H9 (cell line): ENCODE data around the gene CREB3L4. TPM values are rescaled to one million over a fixed set of nuclear protein-coding genes. Genes with fewer than 3 reads are reported as not detected.
"Not testable (repeated sequence)": the region's sequence is repeated elsewhere in the genome, so short reads cannot be mapped to it uniquely, and the experiment has no call there.

ENCODE experiments used
- DNase-seq: peaks from one replicate; pipeline ENCODE4 v3.0.0-alpha.2; 2017
- H2AFZ ChIP-seq: one replicate; pipeline ENCODE4 v1.6.1; 2013; ENCODE audit warnings: mild to moderate bottlenecking, low read length, control low read depth, moderate library complexity
- H2AK5ac ChIP-seq: 2 replicates; pipeline ENCODE4 v1.6.1; 2013; ENCODE audit warnings: low read length, control low read depth, mixed read lengths; ENCODE audit not compliant: insufficient read length
- H2BK120ac ChIP-seq: one replicate; pipeline ENCODE4 v1.6.1; 2013; ENCODE audit warnings: low read depth, mild to moderate bottlenecking, low read length, control low read depth, inconsistent platforms; ENCODE audit not compliant: poor library complexity, severe bottlenecking
- H2BK12ac ChIP-seq: 2 replicates; pipeline ENCODE4 v1.6.1; 2013; ENCODE audit warnings: low read length, control low read depth, mixed read lengths, low read depth; ENCODE audit not compliant: insufficient read length
- H2BK15ac ChIP-seq: 2 replicates; pipeline ENCODE4 v1.6.1; 2013; ENCODE audit warnings: low read depth, low read length, control low read depth
- H2BK20ac ChIP-seq: one replicate; pipeline ENCODE4 v1.6.1; 2013; ENCODE audit warnings: low read depth, mild to moderate bottlenecking, low read length, control low read depth, inconsistent platforms; ENCODE audit not compliant: poor library complexity, severe bottlenecking
- H2BK5ac ChIP-seq: 2 replicates; pipeline ENCODE4 v1.6.1; 2013; ENCODE audit warnings: low read length, control low read depth, mixed read lengths; ENCODE audit not compliant: insufficient read length
- H3K14ac ChIP-seq: 2 replicates; pipeline ENCODE4 v1.6.1; 2013; ENCODE audit warnings: low read length, control low read depth; ENCODE audit not compliant: insufficient read depth
- H3K18ac ChIP-seq: 2 replicates; pipeline ENCODE4 v1.6.1; 2013; ENCODE audit warnings: low read depth, mild to moderate bottlenecking, mixed read lengths, low read length, control low read depth; ENCODE audit not compliant: insufficient read length
- H3K23ac ChIP-seq: 2 replicates; pipeline ENCODE4 v1.6.1; 2013; ENCODE audit warnings: low read length, control low read depth, mixed read lengths, low read depth; ENCODE audit not compliant: insufficient read length
- H3K23me2 ChIP-seq: 2 replicates; pipeline ENCODE4 v1.6.1; 2013; ENCODE audit warnings: low read depth, mild to moderate bottlenecking, mixed read lengths, low read length, control low read depth; ENCODE audit not compliant: insufficient read length, poor library complexity, severe bottlenecking
- H3K27ac ChIP-seq: 2 replicates; pipeline ENCODE4 v1.5.1; 2013; ENCODE audit warnings: low read length, control low read depth, mixed read lengths, low read depth; ENCODE audit not compliant: insufficient read length
- H3K27me3 ChIP-seq: 2 replicates; pipeline ENCODE4 v1.6.1; 2013; ENCODE audit warnings: low read length, control low read depth, inconsistent platforms; ENCODE audit not compliant: insufficient read depth
- H3K4ac ChIP-seq: 2 replicates; pipeline ENCODE4 v1.6.1; 2013; ENCODE audit warnings: low read depth, mild to moderate bottlenecking, control low read depth, inconsistent platforms, low read length, moderate library complexity
- H3K4me1 ChIP-seq: 2 replicates; pipeline ENCODE4 v1.6.1; 2013; ENCODE audit warnings: low read length, control low read depth, inconsistent platforms; ENCODE audit not compliant: insufficient read depth
- H3K4me2 ChIP-seq: 2 replicates; pipeline ENCODE4 v1.6.1; 2013; ENCODE audit warnings: low read length, control low read depth, mixed read lengths; ENCODE audit not compliant: insufficient read length, insufficient read depth
- H3K56ac ChIP-seq: 2 replicates; pipeline ENCODE4 v1.6.1; 2013; ENCODE audit warnings: low read depth, mild to moderate bottlenecking, mixed read lengths, low read length, control low read depth; ENCODE audit not compliant: insufficient read length
- H3K79me1 ChIP-seq: 2 replicates; pipeline ENCODE4 v1.6.1; 2013; ENCODE audit warnings: low read depth, mild to moderate bottlenecking, moderate library complexity, low read length, control low read depth, inconsistent platforms; ENCODE audit not compliant: insufficient read depth, poor library complexity, severe bottlenecking
- H3K79me2 ChIP-seq: 2 replicates; pipeline ENCODE4 v1.6.1; 2013; ENCODE audit warnings: low read length, control low read depth, inconsistent platforms; ENCODE audit not compliant: insufficient read depth
- H3K9ac ChIP-seq: 2 replicates; pipeline ENCODE4 v1.6.1; 2013; ENCODE audit warnings: low read length, control low read depth, mixed read lengths; ENCODE audit not compliant: insufficient read length; ENCODE audit errors: extremely low read depth
- H3K9me3 ChIP-seq: one replicate; pipeline ENCODE4 v1.6.1; 2013; ENCODE audit warnings: low read depth, low read length, inconsistent platforms; ENCODE audit not compliant: control insufficient read depth
- H3T11ph ChIP-seq: one replicate; pipeline ENCODE4 v1.6.1; 2013; ENCODE audit warnings: mild to moderate bottlenecking, low read length, control low read depth, inconsistent platforms
- H4K20me1 ChIP-seq: one replicate; pipeline ENCODE4 v1.6.1; 2013; ENCODE audit not compliant: control insufficient read depth, insufficient read length, insufficient read depth
- H4K5ac ChIP-seq: 2 replicates; pipeline ENCODE4 v1.6.1; 2013; ENCODE audit warnings: low read depth, mild to moderate bottlenecking, mixed read lengths, low read length, control low read depth; ENCODE audit not compliant: insufficient read length
- H4K8ac ChIP-seq: replicated peaks from 2 replicates; pipeline ENCODE4 v1.6.1; 2013; ENCODE audit warnings: low read length, control low read depth, mixed read lengths, low read depth; ENCODE audit not compliant: insufficient read length
- H4K91ac ChIP-seq: 2 replicates; pipeline ENCODE4 v1.6.1; 2013; ENCODE audit warnings: low read depth, mild to moderate bottlenecking, moderate library complexity, mixed read lengths, low read length, control low read depth; ENCODE audit not compliant: insufficient read length
- H3K27ac Mint-ChIP-seq, 3 experiments: 2 replicates in 2 of 3; 3 replicates in 1 of 3; pipeline ENCODE4 v1.8.0; 2020 to 2021; ENCODE audit warnings: mixed read lengths in 3 of 3, mild to moderate bottlenecking in 1 of 3, moderate library complexity in 1 of 3
- H3K27me3 Mint-ChIP-seq: 2 replicates; pipeline ENCODE4 v1.8.0; 2021; ENCODE audit warnings: low read depth, mild to moderate bottlenecking, moderate library complexity, mixed read lengths
- H3K36me3 Mint-ChIP-seq, 3 experiments: 2 replicates in 2 of 3; 3 replicates in 1 of 3; pipeline ENCODE4 v1.8.0; 2020 to 2021; ENCODE audit warnings: low read depth in 3 of 3, mixed read lengths in 3 of 3; ENCODE audit not compliant: insufficient read depth in 1 of 3
- H3K4me1 Mint-ChIP-seq, 2 experiments: 2 replicates each; pipeline ENCODE4 v1.8.0; 2020; ENCODE audit warnings: mixed read lengths in 2 of 2
- H3K4me3 Mint-ChIP-seq, 2 experiments: 2 replicates in 1 of 2; 3 replicates in 1 of 2; pipeline ENCODE4 v1.8.0; 2020 to 2021; ENCODE audit warnings: mild to moderate bottlenecking in 2 of 2, mixed read lengths in 2 of 2, moderate library complexity in 1 of 2
- H3K9me3 Mint-ChIP-seq, 2 experiments: 2 replicates in 1 of 2; 3 replicates in 1 of 2; pipeline ENCODE4 v1.8.0; 2020; ENCODE audit warnings: mild to moderate bottlenecking in 2 of 2, mixed read lengths in 2 of 2, moderate library complexity in 1 of 2
- CTCF ChIP-seq: fragments of 200-600 bp; sonication (generic); conservative IDR thresholded peaks from 3 replicates; pipeline ENCODE4 v1.8.0; 2021; ENCODE audit warnings: antibody characterized with exemption, mild to moderate bottlenecking
- WGBS: extraction: QIAGEN DNeasy Blood & Tissue Kit; methylation state at CpG from one replicate; pipeline ENCODE4 v1.1.7; 2013; ENCODE audit warnings: missing lambda C conversion rate, low lambda C conversion rate, mixed read lengths; ENCODE audit not compliant: insufficient read length; ENCODE audit errors: extremely low coverage; 5-methylcytosine and 5-hydroxymethylcytosine counted together
- total RNA-seq: library from RNA; stranded (reverse); gene quantifications from 2 replicates; pipeline ENCODE4 v1.2.1, GENCODE V29; 2021

Gene CREB3L4
- total RNA-seq, 1 experiment from 2014 or later = 27.6 TPM

- Histone ChIP-seq H4K20me1 (no peaks in the 10 kb centered on the region), H3K79me1 (no peaks in the 10 kb centered on the region), H3K23me2 (no peaks in the 10 kb centered on the region), H4K91ac (no peak overlapping the region), H2BK20ac (no peak overlapping the region), H3K14ac (no peak overlapping the region), H3K4me2 (no peak overlapping the region), H3K23ac (no peak overlapping the region), H3K27ac (no peak overlapping the region), H3K18ac (no peak overlapping the region), H4K8ac (no peak overlapping the region), H2BK15ac (no peak overlapping the region), H4K5ac (no peak overlapping the region), H3K56ac (no peak overlapping the region), H3T11ph (no peak overlapping the region), H3K9ac (no peak overlapping the region), H2AFZ (no peak overlapping the region), H3K79me2 (no peaks in the 10 kb centered on the region), H2BK12ac (no peak overlapping the region), H3K4me1 (no peaks in the 10 kb centered on the region), H3K9me3 (no peaks in the 10 kb centered on the region), H2AK5ac (no peak overlapping the region), H2BK5ac (no peak overlapping the region), H3K27me3 (no peaks in the 10 kb centered on the region), H3K4ac (no peak overlapping the region), H2BK120ac (no peak overlapping the region)
- no peak overlapping the region for H3K4me3 Mint-ChIP-seq
- H3K9me3 Mint-ChIP-seq = no peaks in the 10 kb centered on the region
- no peaks in the 10 kb centered on the region for H3K36me3 Mint-ChIP-seq
- TF ChIP-seq CTCF = no peak
- no peak for DNase-seq
- WGBS = no CpG with 5 or more reads among the region's 1 CpG
- no peaks in the 10 kb centered on the region for H3K4me1 Mint-ChIP-seq
- no peak overlapping the region for H3K27ac Mint-ChIP-seq
- H3K27me3 Mint-ChIP-seq = no peaks in the 10 kb centered on the region
Measured at GRCh38 chr1:154012129-154012528, 44.4 kb downstream of the CREB3L4 start.

GRCh38 chr1:154012543-154012942 lies 44.8 kb downstream of the CREB3L4 start:
- H3K9me3 Mint-ChIP-seq, H4K91ac ChIP-seq, H3K23ac ChIP-seq, H3K36me3 Mint-ChIP-seq, H4K20me1 ChIP-seq, H2BK12ac ChIP-seq, DNase-seq, H3K4me2 ChIP-seq, H4K5ac ChIP-seq, H2AK5ac ChIP-seq, H3K27me3 ChIP-seq, H2BK5ac ChIP-seq, H3K79me1 ChIP-seq, H3K27ac Mint-ChIP-seq, H3T11ph ChIP-seq, H2BK120ac ChIP-seq, H3K4ac ChIP-seq, H3K27ac ChIP-seq, H3K4me1 ChIP-seq, H3K4me1 Mint-ChIP-seq, H3K23me2 ChIP-seq, H3K27me3 Mint-ChIP-seq, H4K8ac ChIP-seq, H3K79me2 ChIP-seq, H2BK15ac ChIP-seq, H3K9ac ChIP-seq, H2AFZ ChIP-seq, H3K4me3 Mint-ChIP-seq, H3K18ac ChIP-seq, H3K14ac ChIP-seq, H2BK20ac ChIP-seq, H3K56ac ChIP-seq, H3K9me3 ChIP-seq: not testable (repeated sequence)
- no CpG with 5 or more reads among the region's 14 CpGs for WGBS
